ENCODE data around the gene NBDY. TPM values are rescaled to one million over a fixed set of nuclear protein-coding genes. Genes with fewer than 3 reads are reported as not detected.

The NBDY gene
- total and polyA plus RNA-seq, 2 donors (not counting 3 experiments of a cell fraction or from before 2014, with no cell fraction given) = 33.0 to 57.3 TPM

GRCh38 chrX:56789518-56790070 is 60.6 kb downstream of the NBDY start:
- FAIRE-seq = no peak
- H3K4me3 ChIP-seq (replicated peaks in 1 of 3; ENCODE audit: insufficient read depth in 1 of 3, low read depth in 1 of 3, low read length in 3 of 3) = no peak overlapping the region
- H3K9me3 ChIP-seq (replicated peaks; ENCODE audit: control insufficient read depth, insufficient read depth, low read length) = no peaks in the 10 kb centered on the region
- dilution Hi-C loops (cut with MboI; ENCODE audit: extremely low pct_ligation_motif_present, low sequenced_read_pairs) (no loop called here), intact Hi-C loops (cut with micrococcal nuclease) (no loop called here)
- H4K20me1 ChIP-seq (replicated peaks; ENCODE audit: control insufficient read depth, extremely low read depth, insufficient read depth, low read length) = no peaks in the 10 kb centered on the region
- H3K79me2 ChIP-seq (ENCODE audit: control insufficient read depth, insufficient read depth, low read length) = no peaks in the 10 kb centered on the region
- TF ChIP-seq POLR2AphosphoS5 (IDR thresholded peaks at IDR 0.05; ENCODE audit: insufficient read depth, low read depth, low read length) = no peak
- TF ChIP-seq, protein P1, sequence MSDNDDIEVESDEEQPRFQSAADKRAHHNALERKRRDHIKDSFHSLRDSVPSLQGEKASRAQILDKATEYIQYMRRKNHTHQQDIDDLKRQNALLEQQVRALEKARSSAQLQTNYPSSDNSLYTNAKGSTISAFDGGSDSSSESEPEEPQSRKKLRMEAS (IDR thresholded peaks at IDR 0.05; ENCODE audit: insufficient read depth, insufficient read length) = no peak
- no peak for TF ChIP-seq EZH2 (IDR thresholded peaks at IDR 0.05; ENCODE audit: borderline replicate concordance, low read depth, low read length, severe bottlenecking)
- TF ChIP-seq JUN (IDR thresholded peaks at IDR 0.05; ENCODE audit: borderline replicate concordance, insufficient read depth, insufficient read length, low read depth) = no peak
- TF ChIP-seq MYC (IDR thresholded peaks at IDR 0.05; ENCODE audit: low read depth, low read length) = no peak
- no peak for TF ChIP-seq GATA2 (IDR thresholded peaks at IDR 0.05; ENCODE audit: insufficient read depth, insufficient read length, low read depth, low read length)
- no peak for TF ChIP-seq FOS (IDR thresholded peaks at IDR 0.05; ENCODE audit: borderline replicate concordance, insufficient read depth, low read length)
- TF ChIP-seq CTCF (IDR thresholded peaks at IDR 0.05; ENCODE audit: extremely low read depth in 1 of 2, insufficient read depth in 1 of 2, low read depth in 1 of 2, low read length in 2 of 2) = no peak
- H3K9me1 ChIP-seq (replicated peaks; ENCODE audit: control insufficient read depth, extremely low read depth, insufficient read depth, low read length) = no peaks in the 10 kb centered on the region
- H3K4me1 ChIP-seq (ENCODE audit: control insufficient read depth, extremely low read depth, insufficient read depth, low read length) = peaks cover 7% of the 10 kb centered on the region
- no peaks in the 10 kb centered on the region for H3K36me3 ChIP-seq (ENCODE audit: control insufficient read depth in 2 of 2, extremely low read depth in 1 of 2, insufficient read depth in 2 of 2, low read length in 2 of 2)
- H3K9ac ChIP-seq (replicated peaks; ENCODE audit: extremely low read depth, insufficient read depth, low read length) = no peak overlapping the region
- DNase-seq (ENCODE audit: low read depth, low spot score) = no peak
- POLR2A ChIA-PET = no interaction called here
- BruUV-seq (replicated peaks) = no TSS peak
- H3K4me2 ChIP-seq (ENCODE audit: insufficient read depth, low read length) = no peak overlapping the region
- no peaks in the 10 kb centered on the region for H3K27me3 ChIP-seq (ENCODE audit: control insufficient read depth in 2 of 2, insufficient read depth in 2 of 2, low read length in 2 of 2)
- no peak overlapping the region for H3K27ac ChIP-seq (ENCODE audit: insufficient read depth, low read depth, low read length)
- no peak overlapping the region for H2AFZ ChIP-seq (ENCODE audit: low read depth, low read length)
- CTCF ChIA-PET = interaction anchor here (1.7 kb wide), 1 partner anchor 189 kb away, joined by 4 read pairs; no protein-coding TSS in a partner anchor
